ENCODE results near the gene NNAT. TPM values are rescaled to one million over a fixed set of nuclear protein-coding genes. Genes with fewer than 3 reads are reported as not detected.

NNAT gene
- total and polyA plus RNA-seq, 10 donors = 0.20 to 0.35 (median 0.29) TPM; not detected in 5

- Histone ChIP-seq H3K4me1 (peaks cover 0 to 52% (median 35%) of the 10 kb centered on the region in 6 donors), H3K27me3 (replicated peaks in 1 of 7) (no peaks in the 10 kb centered on the region), H3K4me3 (no peak overlapping the region), H3K27ac (no peak overlapping the region), H3K36me3 (peaks cover 0 to 93% (median 38%) of the 10 kb centered on the region in 6 donors), H3K9me3 (no peaks in the 10 kb centered on the region)
- intact Hi-C loops (cut with DNase I; ENCODE audit: low total_unique reads) = no loop called here
- no peak for DNase-seq
- TF ChIP-seq POLR2AphosphoS5 (IDR thresholded peaks at IDR 0.05) (no peak), CTCF (IDR thresholded peaks at IDR 0.05 in 8 of 11, conservative IDR thresholded peaks at IDR 0.05 in 3 of 11) (no peak), POLR2A (IDR thresholded peaks at IDR 0.05) (no peak)
- WGBS, 5 donors = 84 to 92% (median 90%) methylated on average over 13 of the region's 13 CpGs
Observed at GRCh38 chr20:37516811-37517750, 4.0 kb upstream of the NNAT start.

GRCh38 chr20:37518059-37518458 is 3.0 kb upstream of the NNAT start:
- intact Hi-C loops (cut with DNase I; ENCODE audit: low total_unique reads) = no loop called here
- H3K4me3 ChIP-seq = no peak overlapping the region
- DNase-seq = no peak
- peaks cover 0 to 62% (median 40%) of the 10 kb centered on the region in 6 donors for H3K4me1 ChIP-seq
- H3K36me3 ChIP-seq = peaks cover 0 to 93% (median 38%) of the 10 kb centered on the region in 6 donors
- H3K27ac ChIP-seq = peak overlapping the region in 1 of 8 donors; percentile 57
- WGBS, 5 donors = 84 to 92% (median 85%) methylated on average over 7 of the region's 7 CpGs
- H3K27me3 ChIP-seq (replicated peaks in 1 of 7) = no peaks in the 10 kb centered on the region
- TF ChIP-seq CTCF (IDR thresholded peaks at IDR 0.05 in 8 of 11, conservative IDR thresholded peaks at IDR 0.05 in 3 of 11) = no peak
- TF ChIP-seq POLR2A (IDR thresholded peaks at IDR 0.05) = no peak
- no peak for TF ChIP-seq POLR2AphosphoS5 (IDR thresholded peaks at IDR 0.05)
- H3K9me3 ChIP-seq = no peaks in the 10 kb centered on the region

- Histone ChIP-seq H3K9me3 (no peaks in the 10 kb centered on the region), H3K4me3 (peak overlapping the region in 1 of 8 donors; percentile 24), H3K36me3 (peaks cover 0 to 85% (median 31%) of the 10 kb centered on the region in 6 donors), H3K27ac (peak overlapping the region in 3 of 8 donors; percentile 11 to 57 (median 25)), H3K27me3 (replicated peaks in 1 of 7) (no peaks in the 10 kb centered on the region), H3K4me1 (peaks cover 0 to 69% (median 45%) of the 10 kb centered on the region in 6 donors)
- intact Hi-C loops (cut with DNase I; ENCODE audit: low total_unique reads) = no loop called here
- WGBS, 5 donors = 74 to 80% (median 78%) methylated on average over 29 to 30 of the region's 30 CpGs
- DNase-seq = no peak
- TF ChIP-seq CTCF (IDR thresholded peaks at IDR 0.05 in 8 of 11, conservative IDR thresholded peaks at IDR 0.05 in 3 of 11) (no peak), POLR2A (IDR thresholded peaks at IDR 0.05) (no peak), POLR2AphosphoS5 (IDR thresholded peaks at IDR 0.05) (peak; percentile 41 to 60 (median 41))
Observed at GRCh38 chr20:37518606-37519507, 2.2 kb upstream of the NNAT start.

Data from spleen (tissue), 11 donors.